HEK293 (cell line): ENCODE results near the gene SLC49A3.

Experiments used
- GLIS1 ChIP-seq: fragments of 450-650 bp; formaldehyde crosslinking; IDR thresholded peaks from 2 replicates; pipeline ENCODE4 v1.5.1; 2016; ENCODE audit warnings: missing biosample characterization, missing genetic modification characterization
- KLF16 ChIP-seq: fragments of 450-650 bp; formaldehyde crosslinking; IDR thresholded peaks from 2 replicates; pipeline ENCODE4 v1.5.1; 2017; ENCODE audit warnings: missing biosample characterization, missing genetic modification characterization
- SP3 ChIP-seq: fragments of 450-650 bp; formaldehyde crosslinking; IDR thresholded peaks from 2 replicates; pipeline ENCODE4 v1.5.1; 2016; ENCODE audit warnings: missing biosample characterization, missing genetic modification characterization
- SP7 ChIP-seq: fragments of 450-650 bp; formaldehyde crosslinking; IDR thresholded peaks from 2 replicates; pipeline ENCODE4 v1.5.1; 2016; ENCODE audit warnings: missing biosample characterization, missing genetic modification characterization
- YY2 ChIP-seq: fragments of 450-650 bp; formaldehyde crosslinking; IDR thresholded peaks from 2 replicates; pipeline ENCODE4 v1.5.1; 2016; ENCODE audit warnings: missing biosample characterization, missing genetic modification characterization
- ZBTB8A ChIP-seq: fragments of 450-650 bp; formaldehyde crosslinking; IDR thresholded peaks from 2 replicates; pipeline ENCODE4 v1.5.1; 2016; ENCODE audit warnings: missing biosample characterization, missing genetic modification characterization
- ZFP69B ChIP-seq: fragments of 450-650 bp; formaldehyde crosslinking; IDR thresholded peaks from 2 replicates; pipeline ENCODE4 v1.5.1; 2016; ENCODE audit warnings: missing biosample characterization, missing genetic modification characterization
- ZIC2 ChIP-seq: fragments of 450-650 bp; formaldehyde crosslinking; IDR thresholded peaks from 2 replicates; pipeline ENCODE4 v1.5.1; 2016; ENCODE audit warnings: missing biosample characterization, missing genetic modification characterization
- ZNF132 ChIP-seq: fragments of 450-650 bp; formaldehyde crosslinking; IDR thresholded peaks from 2 replicates; pipeline ENCODE4 v1.5.1; 2017; ENCODE audit warnings: missing biosample characterization, missing genetic modification characterization, borderline replicate concordance
- ZNF16 ChIP-seq: fragments of 450-650 bp; formaldehyde crosslinking; IDR thresholded peaks from 2 replicates; pipeline ENCODE4 v1.5.1; 2016; ENCODE audit warnings: low read depth, missing biosample characterization, missing genetic modification characterization
- ZNF24 ChIP-seq: fragments of 450-650 bp; formaldehyde crosslinking; IDR thresholded peaks from 2 replicates; pipeline ENCODE4 v1.5.1; 2016; ENCODE audit warnings: missing biosample characterization, missing genetic modification characterization
- ZNF302 ChIP-seq: fragments of 450-650 bp; formaldehyde crosslinking; IDR thresholded peaks from 2 replicates; pipeline ENCODE4 v1.5.1; 2016; ENCODE audit warnings: missing biosample characterization, missing genetic modification characterization, low read depth
- ZNF324 ChIP-seq: fragments of 450-650 bp; formaldehyde crosslinking; IDR thresholded peaks from 2 replicates; pipeline ENCODE4 v1.5.1; 2016; ENCODE audit warnings: missing biosample characterization, missing genetic modification characterization
- ZNF335 ChIP-seq: fragments of 450-650 bp; formaldehyde crosslinking; conservative IDR thresholded peaks from 2 replicates; pipeline ENCODE4 v1.5.1; 2016; ENCODE audit warnings: missing biosample characterization, missing genetic modification characterization
- ZNF341 ChIP-seq: fragments of 450-650 bp; formaldehyde crosslinking; IDR thresholded peaks from 2 replicates; pipeline ENCODE4; 2016; ENCODE audit warnings: low read depth, missing biosample characterization, missing genetic modification characterization
- ZNF37A ChIP-seq: fragments of 450-650 bp; IDR thresholded peaks from 2 replicates; pipeline ENCODE4 v1.5.1; 2018; ENCODE audit warnings: missing biosample characterization, missing genetic modification characterization
- ZNF561 ChIP-seq: fragments of 450-650 bp; IDR thresholded peaks from 2 replicates; pipeline ENCODE4 v1.5.1; 2018; ENCODE audit warnings: missing biosample characterization, missing genetic modification characterization, borderline replicate concordance
- ZNF660 ChIP-seq: fragments of 450-650 bp; IDR thresholded peaks from 2 replicates; pipeline ENCODE4 v1.5.1; 2018; ENCODE audit warnings: missing biosample characterization, mild to moderate bottlenecking, missing genetic modification characterization
- ZNF76 ChIP-seq: fragments of 450-650 bp; formaldehyde crosslinking; IDR thresholded peaks from 2 replicates; pipeline ENCODE4; 2016; ENCODE audit warnings: low read depth, missing biosample characterization, missing genetic modification characterization, borderline replicate concordance
- ZNF768 ChIP-seq: fragments of 450-650 bp; formaldehyde crosslinking; IDR thresholded peaks from 2 replicates; pipeline ENCODE4 v1.5.1; 2018; ENCODE audit warnings: missing biosample characterization, mild to moderate bottlenecking, missing genetic modification characterization
- TF ChIP-seq, protein P1 (sequence below): fragments of 450-650 bp; formaldehyde crosslinking; IDR thresholded peaks from 2 replicates; pipeline ENCODE4 v1.5.1; 2016; ENCODE audit warnings: missing biosample characterization, missing genetic modification characterization
- TF ChIP-seq, protein P2 (sequence below): fragments of 450-650 bp; formaldehyde crosslinking; IDR thresholded peaks from 2 replicates; pipeline ENCODE4 v1.5.1; 2016; ENCODE audit warnings: missing biosample characterization, missing genetic modification characterization
- TF ChIP-seq, protein P3 (sequence below): fragments of 450-650 bp; formaldehyde crosslinking; IDR thresholded peaks from 2 replicates; pipeline ENCODE4 v1.5.1; 2016; ENCODE audit warnings: missing biosample characterization, missing genetic modification characterization
- TF ChIP-seq, protein P4 (sequence below): fragments of 450-650 bp; formaldehyde crosslinking; IDR thresholded peaks from 2 replicates; pipeline ENCODE4 v1.5.1; 2016; ENCODE audit warnings: missing biosample characterization, missing genetic modification characterization
- TF ChIP-seq, protein P5 (sequence below): fragments of 450-650 bp; formaldehyde crosslinking; IDR thresholded peaks from 2 replicates; pipeline ENCODE4 v1.5.1; 2016; ENCODE audit warnings: missing biosample characterization, missing genetic modification characterization
- TF ChIP-seq, protein P6 (sequence below): fragments of 450-650 bp; formaldehyde crosslinking; IDR thresholded peaks from 2 replicates; pipeline ENCODE4 v1.5.1; 2017; ENCODE audit warnings: missing biosample characterization, mild to moderate bottlenecking, missing genetic modification characterization, moderate library complexity

The SLC49A3 gene

DNA sequence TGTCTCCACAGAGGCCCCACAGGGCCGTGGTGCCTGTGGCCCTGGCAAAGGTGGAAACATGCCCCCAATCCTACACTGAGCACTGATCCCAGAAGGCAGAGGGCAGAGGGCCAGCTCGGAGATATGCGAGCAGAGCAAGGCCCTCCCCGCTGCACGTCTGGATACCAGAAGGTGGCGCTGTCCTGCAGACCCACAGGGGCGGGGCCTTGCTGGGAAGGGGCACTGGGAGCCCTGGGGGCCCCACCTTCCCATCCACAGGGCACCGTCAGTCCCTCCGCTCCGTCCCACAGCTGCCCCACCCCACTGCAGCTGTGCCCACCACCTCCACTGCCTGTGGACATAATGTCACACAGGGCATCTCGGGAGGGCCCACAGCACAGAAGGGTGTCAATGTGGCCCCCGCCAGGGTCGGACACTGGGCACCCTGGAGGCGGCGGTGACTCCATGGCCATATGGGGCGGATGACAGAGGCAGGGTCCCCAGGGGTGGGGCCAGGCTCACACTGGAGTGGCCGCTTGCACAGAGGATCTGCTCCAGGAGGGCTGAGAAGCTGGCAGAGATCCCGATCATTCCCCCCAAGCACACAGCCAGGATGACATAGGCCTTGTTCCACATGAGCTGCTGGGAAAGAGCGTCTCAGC lies 4.8 kb downstream of the SLC49A3 start (continued):
- TF ChIP-seq, protein P1, sequence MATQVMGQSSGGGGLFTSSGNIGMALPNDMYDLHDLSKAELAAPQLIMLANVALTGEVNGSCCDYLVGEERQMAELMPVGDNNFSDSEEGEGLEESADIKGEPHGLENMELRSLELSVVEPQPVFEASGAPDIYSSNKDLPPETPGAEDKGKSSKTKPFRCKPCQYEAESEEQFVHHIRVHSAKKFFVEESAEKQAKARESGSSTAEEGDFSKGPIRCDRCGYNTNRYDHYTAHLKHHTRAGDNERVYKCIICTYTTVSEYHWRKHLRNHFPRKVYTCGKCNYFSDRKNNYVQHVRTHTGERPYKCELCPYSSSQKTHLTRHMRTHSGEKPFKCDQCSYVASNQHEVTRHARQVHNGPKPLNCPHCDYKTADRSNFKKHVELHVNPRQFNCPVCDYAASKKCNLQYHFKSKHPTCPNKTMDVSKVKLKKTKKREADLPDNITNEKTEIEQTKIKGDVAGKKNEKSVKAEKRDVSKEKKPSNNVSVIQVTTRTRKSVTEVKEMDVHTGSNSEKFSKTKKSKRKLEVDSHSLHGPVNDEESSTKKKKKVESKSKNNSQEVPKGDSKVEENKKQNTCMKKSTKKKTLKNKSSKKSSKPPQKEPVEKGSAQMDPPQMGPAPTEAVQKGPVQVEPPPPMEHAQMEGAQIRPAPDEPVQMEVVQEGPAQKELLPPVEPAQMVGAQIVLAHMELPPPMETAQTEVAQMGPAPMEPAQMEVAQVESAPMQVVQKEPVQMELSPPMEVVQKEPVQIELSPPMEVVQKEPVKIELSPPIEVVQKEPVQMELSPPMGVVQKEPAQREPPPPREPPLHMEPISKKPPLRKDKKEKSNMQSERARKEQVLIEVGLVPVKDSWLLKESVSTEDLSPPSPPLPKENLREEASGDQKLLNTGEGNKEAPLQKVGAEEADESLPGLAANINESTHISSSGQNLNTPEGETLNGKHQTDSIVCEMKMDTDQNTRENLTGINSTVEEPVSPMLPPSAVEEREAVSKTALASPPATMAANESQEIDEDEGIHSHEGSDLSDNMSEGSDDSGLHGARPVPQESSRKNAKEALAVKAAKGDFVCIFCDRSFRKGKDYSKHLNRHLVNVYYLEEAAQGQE = no peak
- TF ChIP-seq ZNF660 (tag by site-specific recombination) = no peak
- TF ChIP-seq ZNF16 (tag by site-specific recombination) = no peak
- peak; percentile 92 for TF ChIP-seq ZIC2 (tag by site-specific recombination)
- TF ChIP-seq ZNF341 = no peak
- peak; percentile 20 for TF ChIP-seq ZNF335 (tag by site-specific recombination)
- TF ChIP-seq ZNF302 (tag by site-specific recombination) = no peak
- TF ChIP-seq, protein P2, sequence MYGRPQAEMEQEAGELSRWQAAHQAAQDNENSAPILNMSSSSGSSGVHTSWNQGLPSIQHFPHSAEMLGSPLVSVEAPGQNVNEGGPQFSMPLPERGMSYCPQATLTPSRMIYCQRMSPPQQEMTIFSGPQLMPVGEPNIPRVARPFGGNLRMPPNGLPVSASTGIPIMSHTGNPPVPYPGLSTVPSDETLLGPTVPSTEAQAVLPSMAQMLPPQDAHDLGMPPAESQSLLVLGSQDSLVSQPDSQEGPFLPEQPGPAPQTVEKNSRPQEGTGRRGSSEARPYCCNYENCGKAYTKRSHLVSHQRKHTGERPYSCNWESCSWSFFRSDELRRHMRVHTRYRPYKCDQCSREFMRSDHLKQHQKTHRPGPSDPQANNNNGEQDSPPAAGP (tag by site-specific recombination) = 0 out of 2 replicates have a peak, but pooled peaks have one; percentile 45
- peak; percentile 89 for TF ChIP-seq ZFP69B (tag by site-specific recombination)
- TF ChIP-seq, protein P3, sequence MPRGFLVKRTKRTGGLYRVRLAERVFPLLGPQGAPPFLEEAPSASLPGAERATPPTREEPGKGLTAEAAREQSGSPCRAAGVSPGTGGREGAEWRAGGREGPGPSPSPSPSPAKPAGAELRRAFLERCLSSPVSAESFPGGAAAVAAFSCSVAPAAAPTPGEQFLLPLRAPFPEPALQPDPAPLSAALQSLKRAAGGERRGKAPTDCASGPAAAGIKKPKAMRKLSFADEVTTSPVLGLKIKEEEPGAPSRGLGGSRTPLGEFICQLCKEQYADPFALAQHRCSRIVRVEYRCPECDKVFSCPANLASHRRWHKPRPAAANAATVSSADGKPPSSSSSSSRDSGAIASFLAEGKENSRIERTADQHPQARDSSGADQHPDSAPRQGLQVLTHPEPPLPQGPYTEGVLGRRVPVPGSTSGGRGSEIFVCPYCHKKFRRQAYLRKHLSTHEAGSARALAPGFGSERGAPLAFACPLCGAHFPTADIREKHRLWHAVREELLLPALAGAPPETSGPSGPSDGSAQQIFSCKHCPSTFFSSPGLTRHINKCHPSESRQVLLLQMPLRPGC (tag by site-specific recombination) = no peak
- TF ChIP-seq ZNF76 (tag by site-specific recombination) = 0 out of 2 replicates have a peak, but pooled peaks have one; percentile 20
- TF ChIP-seq SP7 (tag by site-specific recombination) = 0 out of 2 replicates have a peak, but pooled peaks have one; percentile 13
- TF ChIP-seq, protein P4, sequence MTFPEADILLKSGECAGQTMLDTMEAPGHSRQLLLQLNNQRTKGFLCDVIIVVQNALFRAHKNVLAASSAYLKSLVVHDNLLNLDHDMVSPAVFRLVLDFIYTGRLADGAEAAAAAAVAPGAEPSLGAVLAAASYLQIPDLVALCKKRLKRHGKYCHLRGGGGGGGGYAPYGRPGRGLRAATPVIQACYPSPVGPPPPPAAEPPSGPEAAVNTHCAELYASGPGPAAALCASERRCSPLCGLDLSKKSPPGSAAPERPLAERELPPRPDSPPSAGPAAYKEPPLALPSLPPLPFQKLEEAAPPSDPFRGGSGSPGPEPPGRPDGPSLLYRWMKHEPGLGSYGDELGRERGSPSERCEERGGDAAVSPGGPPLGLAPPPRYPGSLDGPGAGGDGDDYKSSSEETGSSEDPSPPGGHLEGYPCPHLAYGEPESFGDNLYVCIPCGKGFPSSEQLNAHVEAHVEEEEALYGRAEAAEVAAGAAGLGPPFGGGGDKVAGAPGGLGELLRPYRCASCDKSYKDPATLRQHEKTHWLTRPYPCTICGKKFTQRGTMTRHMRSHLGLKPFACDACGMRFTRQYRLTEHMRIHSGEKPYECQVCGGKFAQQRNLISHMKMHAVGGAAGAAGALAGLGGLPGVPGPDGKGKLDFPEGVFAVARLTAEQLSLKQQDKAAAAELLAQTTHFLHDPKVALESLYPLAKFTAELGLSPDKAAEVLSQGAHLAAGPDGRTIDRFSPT (tag by site-specific recombination) = peak; percentile 62; the same call in 1 of the 2 replicates
- peak; percentile 60; the same call in 1 of the 2 replicates for TF ChIP-seq KLF16 (tag by site-specific recombination)
- peak; percentile 61 for TF ChIP-seq ZBTB8A (tag by site-specific recombination)
- peak; percentile 44; the same call in 1 of the 2 replicates for TF ChIP-seq SP3 (tag by site-specific recombination)
- TF ChIP-seq, protein P5, sequence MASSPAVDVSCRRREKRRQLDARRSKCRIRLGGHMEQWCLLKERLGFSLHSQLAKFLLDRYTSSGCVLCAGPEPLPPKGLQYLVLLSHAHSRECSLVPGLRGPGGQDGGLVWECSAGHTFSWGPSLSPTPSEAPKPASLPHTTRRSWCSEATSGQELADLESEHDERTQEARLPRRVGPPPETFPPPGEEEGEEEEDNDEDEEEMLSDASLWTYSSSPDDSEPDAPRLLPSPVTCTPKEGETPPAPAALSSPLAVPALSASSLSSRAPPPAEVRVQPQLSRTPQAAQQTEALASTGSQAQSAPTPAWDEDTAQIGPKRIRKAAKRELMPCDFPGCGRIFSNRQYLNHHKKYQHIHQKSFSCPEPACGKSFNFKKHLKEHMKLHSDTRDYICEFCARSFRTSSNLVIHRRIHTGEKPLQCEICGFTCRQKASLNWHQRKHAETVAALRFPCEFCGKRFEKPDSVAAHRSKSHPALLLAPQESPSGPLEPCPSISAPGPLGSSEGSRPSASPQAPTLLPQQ (tag by site-specific recombination) = peak; percentile 92
- TF ChIP-seq ZNF324 (tag by site-specific recombination) = peak; percentile 53; the same call in 1 of the 2 replicates
- TF ChIP-seq ZNF132 = no peak
- no peak for TF ChIP-seq ZNF768 (tag by site-specific recombination)
- TF ChIP-seq ZNF37A (tag by site-specific recombination) = no peak
- TF ChIP-seq ZNF24 = no peak
- TF ChIP-seq ZNF561 (tag by site-specific recombination) = peak; percentile 99
- TF ChIP-seq YY2 (tag by site-specific recombination) = no peak
- TF ChIP-seq GLIS1 (tag by site-specific recombination) = peak; percentile 32; the same call in 1 of the 2 replicates
- TF ChIP-seq, protein P6, sequence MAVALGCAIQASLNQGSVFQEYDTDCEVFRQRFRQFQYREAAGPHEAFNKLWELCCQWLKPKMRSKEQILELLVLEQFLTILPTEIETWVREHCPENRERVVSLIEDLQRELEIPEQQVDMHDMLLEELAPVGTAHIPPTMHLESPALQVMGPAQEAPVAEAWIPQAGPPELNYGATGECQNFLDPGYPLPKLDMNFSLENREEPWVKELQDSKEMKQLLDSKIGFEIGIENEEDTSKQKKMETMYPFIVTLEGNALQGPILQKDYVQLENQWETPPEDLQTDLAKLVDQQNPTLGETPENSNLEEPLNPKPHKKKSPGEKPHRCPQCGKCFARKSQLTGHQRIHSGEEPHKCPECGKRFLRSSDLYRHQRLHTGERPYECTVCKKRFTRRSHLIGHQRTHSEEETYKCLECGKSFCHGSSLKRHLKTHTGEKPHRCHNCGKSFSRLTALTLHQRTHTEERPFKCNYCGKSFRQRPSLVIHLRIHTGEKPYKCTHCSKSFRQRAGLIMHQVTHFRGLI (tag by site-specific recombination) = no peak
